Body of pancreas (tissue), 4 donors: Measurements from ENCODE around the gene NUDT17.

Experiments
- CTCF ChIP-seq, 7 experiments: fragments of 450-650 bp in 4 of 7; fragments of 200-600 bp in 3 of 7; sonication (generic) in 3 of 7; IDR thresholded peaks; one replicate each; pipeline ENCODE4 v1.5.1; 2016 to 2019; ENCODE audit warnings: antibody characterized with exemption in 7 of 7
- POLR2A ChIP-seq, 3 donors: fragments of 450-650 bp; IDR thresholded peaks; one replicate each; pipeline ENCODE4 v1.6.1; 2016; ENCODE audit warnings: antibody characterized with exemption in 3 of 3, mild to moderate bottlenecking in 2 of 3

- TF ChIP-seq CTCF (IDR thresholded peaks at IDR 0.05) (no peak), POLR2A (IDR thresholded peaks at IDR 0.05) (no peak)
These were observed 41.0 kb downstream of the NUDT17 start for GRCh38 chr1:145886390-145886789.
